ENCODE results near the gene SART1.

- TF ChIP-seq, protein P1, sequence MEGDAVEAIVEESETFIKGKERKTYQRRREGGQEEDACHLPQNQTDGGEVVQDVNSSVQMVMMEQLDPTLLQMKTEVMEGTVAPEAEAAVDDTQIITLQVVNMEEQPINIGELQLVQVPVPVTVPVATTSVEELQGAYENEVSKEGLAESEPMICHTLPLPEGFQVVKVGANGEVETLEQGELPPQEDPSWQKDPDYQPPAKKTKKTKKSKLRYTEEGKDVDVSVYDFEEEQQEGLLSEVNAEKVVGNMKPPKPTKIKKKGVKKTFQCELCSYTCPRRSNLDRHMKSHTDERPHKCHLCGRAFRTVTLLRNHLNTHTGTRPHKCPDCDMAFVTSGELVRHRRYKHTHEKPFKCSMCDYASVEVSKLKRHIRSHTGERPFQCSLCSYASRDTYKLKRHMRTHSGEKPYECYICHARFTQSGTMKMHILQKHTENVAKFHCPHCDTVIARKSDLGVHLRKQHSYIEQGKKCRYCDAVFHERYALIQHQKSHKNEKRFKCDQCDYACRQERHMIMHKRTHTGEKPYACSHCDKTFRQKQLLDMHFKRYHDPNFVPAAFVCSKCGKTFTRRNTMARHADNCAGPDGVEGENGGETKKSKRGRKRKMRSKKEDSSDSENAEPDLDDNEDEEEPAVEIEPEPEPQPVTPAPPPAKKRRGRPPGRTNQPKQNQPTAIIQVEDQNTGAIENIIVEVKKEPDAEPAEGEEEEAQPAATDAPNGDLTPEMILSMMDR (IDR thresholded peaks at IDR 0.05), result no peak
- TF ChIP-seq POLR2A (IDR thresholded peaks at IDR 0.05), result no peak
These were observed 36.1 kb upstream of the SART1 start for GRCh38 chr11:65925397-65925796.

Data from gastroesophageal sphincter (tissue), 3 donors.